GM12801 (cell line): Measurements from ENCODE around the gene GTF2H4.

ENCODE experiments used
- CTCF ChIP-seq: IDR thresholded peaks from one replicate; pipeline ENCODE4 v1.5.1; 2011; ENCODE audit warnings: control low read depth; ENCODE audit not compliant: insufficient read length; ENCODE audit errors: extremely low read depth

The GTF2H4 gene

GRCh38 chr6:30907758-30908591 is at the start of gene GTF2H4:
GTF2H4 (plus strand) TSS chr6:30908207.
- TF ChIP-seq CTCF: no peak

GRCh38 chr6:30861257-30862048 is 46.6 kb upstream of the GTF2H4 start:
- no peak for TF ChIP-seq CTCF

GRCh38 chr6:30862156-30862875 is 45.7 kb upstream of the GTF2H4 start:
- TF ChIP-seq CTCF: no peak

GRCh38 chr6:30864325-30864724 is 43.7 kb upstream of the GTF2H4 start:
- TF ChIP-seq CTCF: no peak

- no peak for TF ChIP-seq CTCF
Measured at GRCh38 chr6:30870546-30870945, 37.5 kb upstream of the GTF2H4 start.

- TF ChIP-seq CTCF: no peak
Measured at GRCh38 chr6:30871592-30872183, 36.3 kb upstream of the GTF2H4 start.

- no peak for TF ChIP-seq CTCF
Measured at GRCh38 chr6:30873137-30873640, 34.8 kb upstream of the GTF2H4 start.
